GM21526 (cell line): ENCODE results near the gene VEPH1.

Experiments
- ATAC-seq: cut with Tn5 transposase; IDR thresholded peaks from one replicate; pipeline ENCODE4 v1.9.1; 2021; ENCODE audit warnings: moderate library complexity; ENCODE audit not compliant: unreplicated experiment, low FRiP score

VEPH1 gene

DNA sequence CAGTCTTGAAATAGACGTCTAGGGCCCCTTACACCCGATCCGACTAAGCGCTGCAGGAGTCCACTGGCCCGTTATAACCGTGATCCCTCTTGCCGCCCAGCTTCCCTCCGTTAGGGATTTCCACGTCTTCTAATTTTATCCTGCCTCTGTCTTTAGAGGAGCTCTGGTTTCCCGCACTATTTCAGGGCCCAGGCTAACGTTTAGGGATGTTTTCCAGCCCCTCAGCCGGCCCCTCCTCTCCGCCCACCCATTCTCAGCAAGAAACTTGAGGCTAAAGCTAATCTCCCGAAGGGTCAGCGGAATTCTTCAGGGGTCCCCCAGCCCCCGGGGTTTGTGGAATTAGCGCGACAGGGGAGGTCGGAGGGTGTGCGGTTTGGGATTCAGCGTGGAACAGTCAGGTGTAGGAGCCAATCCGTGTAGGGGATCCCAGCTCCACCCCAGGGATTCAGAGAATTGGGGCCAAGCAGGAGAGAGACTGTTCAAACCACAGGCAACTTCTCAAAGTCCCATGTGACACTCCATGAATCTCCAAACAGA, 65.0 kb downstream of the VEPH1 start:
- ATAC-seq: no peak

DNA sequence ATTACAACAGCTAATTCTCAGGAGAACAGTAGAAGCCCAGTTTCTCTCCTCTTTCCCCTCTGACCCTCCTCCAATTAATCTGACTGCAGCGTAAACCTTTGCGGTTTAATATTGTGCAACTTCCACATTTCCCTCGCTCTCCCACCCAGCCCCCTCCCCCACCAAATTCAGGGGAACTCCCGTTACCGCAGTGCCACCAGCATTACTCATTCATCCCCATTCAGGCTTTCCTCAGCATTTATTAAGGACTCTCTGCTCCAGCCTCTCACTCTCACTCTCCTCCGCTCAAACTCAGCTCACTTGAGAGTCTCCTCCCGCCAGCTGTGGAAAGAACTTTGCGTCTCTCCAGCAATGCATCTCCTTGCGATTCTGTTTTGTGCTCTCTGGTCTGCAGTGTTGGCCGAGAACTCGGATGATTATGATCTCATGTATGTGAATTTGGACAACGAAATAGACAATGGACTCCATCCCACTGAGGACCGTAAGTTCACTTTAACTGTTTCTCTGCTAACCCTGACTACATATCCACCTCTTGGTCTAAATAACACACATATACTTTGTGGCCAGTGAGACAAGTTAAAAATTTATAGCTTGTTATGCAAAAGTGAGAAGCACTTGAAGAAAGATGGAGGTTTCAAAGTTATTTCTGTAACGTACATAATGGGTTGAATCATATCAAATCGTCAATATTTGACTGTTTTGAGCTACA, 66.5 kb downstream of the VEPH1 start, which contains the start of gene PTX3:
Gene PTX3 (plus strand): TSS at position 268 of the 709 bp plus-strand sequence. CDS start 84 bp downstream, at position 352.
- no peak for ATAC-seq

GRCh38 chr3:157429708-157430107, 73.5 kb downstream of the VEPH1 start:
- no peak for ATAC-seq

DNA sequence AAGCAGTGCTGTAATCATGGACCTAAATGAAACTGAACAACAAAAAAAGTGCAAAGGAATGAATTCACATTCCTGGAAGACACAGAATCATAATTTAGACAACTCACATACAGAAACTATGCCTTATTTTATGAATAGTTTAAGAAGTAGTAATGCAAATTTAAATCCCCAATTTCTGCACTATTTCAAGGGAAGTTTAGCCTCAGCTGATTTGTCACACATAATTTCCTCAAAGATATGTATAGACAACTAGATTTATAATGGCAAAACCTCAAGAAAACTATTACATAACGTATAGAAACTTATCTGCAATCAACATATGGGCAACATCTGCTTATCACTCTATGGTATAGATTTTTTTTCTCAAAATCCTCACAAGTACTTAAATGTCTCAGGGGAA, 74.4 kb downstream of the VEPH1 start:
- no peak for ATAC-seq

GRCh38 chr3:157427901-157428300, 75.3 kb downstream of the VEPH1 start:
- no peak for ATAC-seq

DNA sequence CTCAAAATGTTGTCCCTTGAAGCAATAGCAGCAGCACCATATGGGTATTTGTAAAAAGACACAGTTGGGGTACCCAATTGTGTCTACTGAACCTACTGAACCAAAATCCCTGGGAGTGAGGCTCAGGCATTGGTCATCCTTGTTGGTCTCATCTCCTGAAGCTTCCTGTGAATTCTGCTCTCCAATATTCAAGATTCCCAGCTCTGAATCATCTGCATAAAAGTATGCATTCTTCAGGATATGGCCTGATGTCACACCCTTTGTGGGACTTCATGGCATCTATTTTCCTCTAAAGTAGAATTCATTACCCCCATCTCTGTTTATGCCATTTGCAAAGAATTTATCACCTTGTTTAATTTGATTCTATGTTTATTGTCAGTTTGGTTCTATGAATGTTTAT, 79.9 kb downstream of the VEPH1 start:
- no peak for ATAC-seq

DNA sequence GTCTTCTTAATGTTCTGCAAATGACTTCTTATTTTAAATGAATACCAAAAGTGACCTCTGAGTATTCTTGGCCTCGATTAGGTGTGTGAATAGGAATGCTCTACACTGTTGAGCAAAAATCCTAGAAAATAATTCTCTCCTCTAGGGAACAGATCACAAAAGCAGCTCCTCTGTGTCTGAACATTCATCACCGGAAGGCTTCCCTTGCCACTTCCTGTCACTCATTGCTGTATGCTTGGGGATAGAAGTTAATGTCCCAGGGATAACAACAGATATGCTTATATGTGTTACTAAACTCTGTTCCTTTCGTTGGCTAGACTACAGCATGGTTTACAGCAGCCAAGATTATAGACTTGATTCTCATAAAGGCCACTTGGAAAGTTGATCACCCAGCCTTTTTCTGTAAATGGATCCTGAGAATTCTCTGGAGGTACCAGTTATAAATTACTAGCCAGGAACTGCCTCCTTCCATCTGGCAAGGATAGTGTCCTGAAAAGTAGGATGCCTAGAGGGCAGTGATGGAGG, 82.5 kb downstream of the VEPH1 start:
- ATAC-seq: no peak

- no peak for ATAC-seq
These were observed 85.1 kb downstream of the VEPH1 start for GRCh38 chr3:157418104-157418503.

DNA sequence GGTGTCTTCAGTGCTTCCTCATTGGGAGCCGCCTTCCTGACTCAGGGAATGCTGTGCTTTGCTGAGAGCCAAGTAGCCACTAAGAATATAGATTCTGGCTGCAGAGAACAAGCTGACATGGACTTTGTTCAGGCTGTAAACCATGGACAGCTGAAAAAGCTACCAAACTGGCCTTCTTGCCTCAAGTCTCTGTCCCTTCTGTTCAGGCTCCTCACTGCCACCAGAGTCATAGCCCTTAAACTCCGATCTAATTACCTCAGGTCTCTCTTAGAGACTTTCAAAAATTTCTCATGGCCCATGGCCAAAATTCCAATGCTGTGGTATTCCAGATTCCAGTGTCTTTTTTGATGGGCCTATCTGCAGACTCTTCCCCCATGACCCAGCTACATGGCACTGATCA, 86.0 kb downstream of the VEPH1 start:
- ATAC-seq: no peak

- ATAC-seq: no peak
These were observed 86.7 kb downstream of the VEPH1 start for GRCh38 chr3:157416347-157417087.

DNA sequence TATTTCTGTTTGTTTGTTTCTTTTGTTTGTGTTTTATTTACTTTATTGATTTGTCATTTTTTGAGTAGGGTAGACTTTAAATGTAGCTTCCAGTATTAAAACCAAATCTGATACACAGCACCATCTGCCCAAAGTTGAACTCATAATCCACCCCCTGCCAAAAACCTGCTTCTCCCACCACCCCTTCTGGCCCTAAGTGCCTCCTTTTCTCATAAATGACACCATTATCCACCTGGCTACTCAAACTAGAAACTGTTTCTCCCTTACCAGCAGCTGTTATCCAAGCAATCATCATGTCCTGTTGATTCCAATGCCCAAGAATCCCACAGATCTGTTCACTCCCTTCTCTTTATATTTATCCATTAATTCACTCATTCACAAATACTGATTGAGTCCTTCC, 88.4 kb downstream of the VEPH1 start:
- no peak for ATAC-seq

DNA sequence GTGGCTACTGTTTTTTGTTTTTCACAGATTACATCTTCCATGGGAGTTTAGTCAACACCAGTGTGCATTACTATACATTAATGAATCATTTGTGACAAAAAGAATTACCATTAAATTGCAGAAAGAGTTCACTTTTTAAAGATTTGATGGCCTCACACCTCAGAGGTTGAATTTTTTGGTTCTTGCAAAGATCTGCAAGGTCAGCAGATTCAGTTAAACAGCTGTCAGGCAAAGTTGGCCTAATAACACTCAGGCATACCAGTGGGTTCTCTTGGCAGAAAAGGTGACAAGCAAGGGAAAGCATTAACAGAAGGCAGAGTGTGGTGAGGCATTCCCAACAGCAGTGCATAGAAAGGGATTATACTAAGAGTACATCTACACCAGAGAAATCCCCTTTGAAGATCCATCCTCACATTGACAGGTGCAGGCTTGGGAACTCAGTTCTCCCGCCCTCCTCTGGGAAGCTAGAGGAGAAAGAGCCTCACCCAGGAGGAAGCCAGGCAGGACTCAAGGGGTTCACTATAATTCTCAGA, 90.8 kb downstream of the VEPH1 start:
- ATAC-seq: no peak

- ATAC-seq: no peak
These were observed 92.3 kb downstream of the VEPH1 start for GRCh38 chr3:157410945-157411344.

DNA sequence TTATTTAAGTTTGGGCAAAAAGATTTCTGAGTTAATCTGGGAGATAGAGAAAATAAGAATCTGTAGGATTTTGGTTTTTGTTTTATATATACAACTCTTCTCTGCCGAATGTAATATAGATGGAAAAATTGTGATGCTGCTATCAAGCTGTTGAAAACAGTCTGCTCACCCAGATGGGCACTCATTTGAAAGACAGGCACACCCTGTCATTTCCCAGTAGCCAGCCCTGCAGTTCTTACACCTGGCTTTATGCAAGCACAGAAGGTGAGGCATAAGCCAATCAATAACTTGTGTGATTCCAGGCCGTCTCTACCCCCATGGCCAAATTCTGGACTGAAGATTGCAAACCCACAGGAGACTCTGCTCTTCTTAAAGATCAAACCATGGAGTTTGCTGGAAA, 93.7 kb downstream of the VEPH1 start:
- ATAC-seq: no peak

GRCh38 chr3:157408499-157409149, 94.6 kb downstream of the VEPH1 start:
- ATAC-seq: no peak

DNA sequence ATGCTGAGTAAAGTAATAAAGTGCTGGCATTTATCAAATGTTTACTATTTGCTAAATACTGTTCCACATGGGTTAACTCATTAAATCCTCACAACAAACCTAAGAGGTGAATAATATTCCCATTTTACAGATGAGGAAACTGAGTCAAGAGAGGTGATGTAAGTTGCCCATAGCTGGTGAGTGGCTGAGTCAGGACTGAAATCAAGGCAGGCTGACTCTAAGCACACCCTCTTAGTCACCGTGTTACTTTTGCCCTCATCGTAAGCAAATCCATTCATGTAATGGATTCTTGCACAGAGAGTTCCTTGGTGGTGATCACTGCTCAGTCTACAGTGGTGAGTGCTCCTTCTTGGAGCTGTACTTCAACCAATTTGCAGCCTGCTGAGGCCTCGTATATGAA, 95.4 kb downstream of the VEPH1 start:
- no peak for ATAC-seq

DNA sequence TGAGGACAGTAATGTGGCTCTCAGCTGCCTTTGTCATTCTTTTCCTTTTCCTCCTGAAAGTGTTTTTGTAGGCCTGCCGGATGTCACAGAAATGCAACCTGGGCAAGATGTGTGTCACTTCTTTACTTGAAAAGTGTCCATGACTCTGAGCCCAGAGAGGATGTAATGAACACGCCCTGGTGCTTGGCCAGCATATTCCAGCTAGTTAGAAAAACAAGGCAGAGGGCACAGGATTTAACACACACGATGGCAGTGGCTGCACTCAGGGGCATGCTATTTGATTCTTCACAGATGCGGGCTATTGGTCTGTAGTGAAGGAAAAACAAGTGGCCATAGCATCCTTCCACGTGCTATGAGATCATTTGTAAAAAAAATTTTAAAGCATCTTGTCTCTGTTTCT, 96.8 kb downstream of the VEPH1 start:
- no peak for ATAC-seq

GRCh38 chr3:157405457-157405856, 97.8 kb downstream of the VEPH1 start:
- ATAC-seq: no peak

GRCh38 chr3:157404381-157404780, 98.8 kb downstream of the VEPH1 start:
- no peak for ATAC-seq

DNA sequence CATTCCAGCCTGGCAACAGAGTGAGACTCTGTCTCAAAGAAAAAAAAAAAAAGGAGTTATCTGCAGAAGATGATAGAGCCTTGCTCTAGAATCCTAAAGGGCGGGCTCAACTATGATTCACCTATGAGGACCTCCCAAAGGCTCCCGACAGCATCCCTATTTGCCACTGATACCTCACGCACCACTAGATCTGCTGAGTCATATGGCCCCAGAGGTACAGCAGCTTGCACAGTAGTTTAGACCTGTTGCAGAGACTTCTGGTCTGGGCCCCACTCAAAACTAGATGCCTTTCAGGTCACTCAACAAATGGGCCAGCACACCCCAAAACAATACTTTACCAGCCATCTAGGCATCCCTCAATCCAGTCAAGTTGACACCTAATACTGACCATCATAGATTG, 104.6 kb downstream of the VEPH1 start:
- no peak for ATAC-seq

DNA sequence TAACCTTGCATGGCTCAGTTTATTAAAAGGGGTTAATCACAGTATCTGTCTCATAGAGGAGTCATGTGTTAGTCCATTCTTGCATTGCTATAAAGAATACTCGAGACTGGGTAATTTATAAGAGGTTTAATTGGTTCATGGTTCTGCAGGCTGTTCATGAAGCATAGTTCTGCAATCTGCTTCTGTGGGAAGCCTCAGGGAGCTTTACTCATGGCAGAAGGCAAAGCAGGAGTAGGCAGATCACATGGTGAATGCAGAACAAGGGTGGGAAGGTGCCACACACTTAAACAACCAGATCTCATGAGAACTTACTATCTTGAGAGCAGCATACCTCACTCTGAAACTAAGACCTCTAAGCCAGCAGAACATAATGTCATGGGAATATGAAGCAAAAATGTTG, 108.8 kb downstream of the VEPH1 start:
- no peak for ATAC-seq
